ENCODE results near the gene PPP1CC. TPM values are rescaled to one million over a fixed set of nuclear protein-coding genes. Genes with fewer than 3 reads are reported as not detected.
"Not testable (repeated sequence)": the region's sequence is repeated elsewhere in the genome, so short reads cannot be mapped to it uniquely, and the experiment has no call there.

PPP1CC gene
- total RNA-seq, 2 experiments from 2014 or later, result 221 to 230 TPM

- POLR2A ChIA-PET, result interaction anchor here (0.6 to 1.3 kb wide), 3 partner anchors 9 to 433 kb away, joined by 3 to 5 read pairs (median 3); partner anchors contain the start of gene PPP1CC
- no peak overlapping the region for H3K4me3 Mint-ChIP-seq
Measured at GRCh38 chr12:110733089-110733715, 9.5 kb downstream of the PPP1CC start.

GRCh38 chr12:110732572-110732971 lies 10.1 kb downstream of the PPP1CC start:
- CTCF ChIA-PET, result no interaction called here
- peaks cover 86% of the 10 kb centered on the region for H3K4me1 Mint-ChIP-seq
- no peak for DNase-seq
- no peaks in the 10 kb centered on the region for H3K27me3 Mint-ChIP-seq
- POLR2A ChIA-PET, result interaction anchor here (1.3 kb wide), 1 partner anchor 11 kb away, joined by 5 read pairs; no protein-coding TSS in a partner anchor
- no peaks in the 10 kb centered on the region for H3K9me3 Mint-ChIP-seq
- H3K36me3 Mint-ChIP-seq (ENCODE audit: low read depth), result peaks cover 74% of the 10 kb centered on the region
- peak overlapping the region; percentile 21 for H3K27ac Mint-ChIP-seq
- no peak overlapping the region for H3K4me3 Mint-ChIP-seq

More at GRCh38 chr12:110733089-110733715, 9.5 kb downstream of the PPP1CC start:
- no peaks in the 10 kb centered on the region for H3K9me3 Mint-ChIP-seq
- CTCF ChIA-PET, result no interaction called here
- peaks cover 74% of the 10 kb centered on the region for H3K36me3 Mint-ChIP-seq (ENCODE audit: low read depth)
- H3K4me1 Mint-ChIP-seq, result peaks cover 87% of the 10 kb centered on the region
- no peak for DNase-seq
- peak overlapping the region; percentile 51 for H3K27ac Mint-ChIP-seq
- H3K27me3 Mint-ChIP-seq, result no peaks in the 10 kb centered on the region

GRCh38 chr12:110731479-110731878 lies 11.2 kb downstream of the PPP1CC start:
- Mint-ChIP-seq H3K36me3 (ENCODE audit: low read depth) (peaks cover 77% of the 10 kb centered on the region), H3K27me3 (no peaks in the 10 kb centered on the region), H3K9me3 (no peaks in the 10 kb centered on the region), H3K27ac (peak overlapping the region; percentile 70), H3K4me3 (no peak overlapping the region), H3K4me1 (peaks cover 86% of the 10 kb centered on the region)
- ChIA-PET CTCF (interaction anchor here (0.6 to 2.3 kb wide), 3 partner anchors 9 to 281 kb away, joined by 3 to 12 read pairs (median 3); partner anchors contain the start of gene ARPC3), POLR2A (interaction anchor here (1.4 to 2.4 kb wide), 6 partner anchors 8 to 263 kb away, joined by 3 to 28 read pairs (median 4); partner anchors contain the start of genes FAM216A, GPN3 and PPP1CC)
- no peak for DNase-seq

- H3K4me3 Mint-ChIP-seq, result no peak overlapping the region
- POLR2A ChIA-PET, result interaction anchor here (1.3 to 3.9 kb wide), 4 partner anchors 8 to 114 kb away, joined by 3 to 46 read pairs (median 4); partner anchors contain the start of genes HVCN1, PPP1CC and TCTN1
- H3K36me3 Mint-ChIP-seq (ENCODE audit: low read depth), result peaks cover 77% of the 10 kb centered on the region
- peak overlapping the region; percentile 72 for H3K27ac Mint-ChIP-seq
- peaks cover 76% of the 10 kb centered on the region for H3K4me1 Mint-ChIP-seq
- H3K9me3 Mint-ChIP-seq, result no peaks in the 10 kb centered on the region
- H3K27me3 Mint-ChIP-seq, result no peaks in the 10 kb centered on the region
- no peak for DNase-seq
- CTCF ChIA-PET, result interaction anchor here (0.9 to 2.1 kb wide), 2 partner anchors 11 to 626 kb away, joined by 3 to 7 read pairs; no protein-coding TSS in a partner anchor
Measured at GRCh38 chr12:110728628-110729027, 14.1 kb downstream of the PPP1CC start.

GRCh38 chr12:110726708-110727369 lies 15.9 kb downstream of the PPP1CC start:
- H3K9me3 Mint-ChIP-seq, result no peaks in the 10 kb centered on the region
- CTCF ChIA-PET, result interaction anchor here (0.6 to 0.8 kb wide), 2 partner anchors 14 to 108 kb away, joined by 3 to 4 read pairs; no protein-coding TSS in a partner anchor
- DNase-seq, result no peak
- no peaks in the 10 kb centered on the region for H3K27me3 Mint-ChIP-seq
- peaks cover 62% of the 10 kb centered on the region for H3K4me1 Mint-ChIP-seq
- no peak overlapping the region for H3K4me3 Mint-ChIP-seq
- H3K27ac Mint-ChIP-seq, result peak overlapping the region; percentile 81
- H3K36me3 Mint-ChIP-seq (ENCODE audit: low read depth), result peaks cover 80% of the 10 kb centered on the region
- POLR2A ChIA-PET, result interaction anchor here (1.0 to 3.9 kb wide), 5 partner anchors 10 to 37 kb away, joined by 3 to 46 read pairs (median 6); partner anchors contain the start of genes HVCN1 and PPP1CC

- Mint-ChIP-seq H3K4me3 (no peak overlapping the region), H3K36me3 (ENCODE audit: low read depth) (peaks cover 80% of the 10 kb centered on the region), H3K4me1 (peaks cover 54% of the 10 kb centered on the region), H3K27me3 (no peaks in the 10 kb centered on the region), H3K27ac (peak overlapping the region; percentile 41), H3K9me3 (no peaks in the 10 kb centered on the region)
- no peak for DNase-seq
- ChIA-PET POLR2A (interaction anchor here (1.7 to 3.9 kb wide), 2 partner anchors 10 to 14 kb away, joined by 7 to 46 read pairs; partner anchors contain the start of gene PPP1CC), CTCF (no interaction called here)
Measured at GRCh38 chr12:110726028-110726427, 16.7 kb downstream of the PPP1CC start.

- no peak overlapping the region for H3K4me3 Mint-ChIP-seq
- peaks cover 82% of the 10 kb centered on the region for H3K36me3 Mint-ChIP-seq (ENCODE audit: low read depth)
- H3K27ac Mint-ChIP-seq, result no peak overlapping the region
- peaks cover 47% of the 10 kb centered on the region for H3K4me1 Mint-ChIP-seq
- ChIA-PET POLR2A (no interaction called here), CTCF (no interaction called here)
- H3K27me3 Mint-ChIP-seq, result no peaks in the 10 kb centered on the region
- H3K9me3 Mint-ChIP-seq, result no peaks in the 10 kb centered on the region
- DNase-seq, result no peak
Measured at GRCh38 chr12:110725267-110725666, 17.4 kb downstream of the PPP1CC start.

- CTCF ChIA-PET, H3K27me3 Mint-ChIP-seq: not testable (repeated sequence)
Measured at GRCh38 chr12:110722892-110723291, 19.8 kb downstream of the PPP1CC start.

GRCh38 chr12:110721570-110721969 lies 21.1 kb downstream of the PPP1CC start:
- CTCF ChIA-PET, result no interaction called here
- peaks cover 25% of the 10 kb centered on the region for H3K4me1 Mint-ChIP-seq
- no peaks in the 10 kb centered on the region for H3K9me3 Mint-ChIP-seq
- no peaks in the 10 kb centered on the region for H3K27me3 Mint-ChIP-seq
- POLR2A ChIA-PET, result no interaction called here
- no peak overlapping the region for H3K4me3 Mint-ChIP-seq
- H3K27ac Mint-ChIP-seq, result no peak overlapping the region
- no peak for DNase-seq
- H3K36me3 Mint-ChIP-seq (ENCODE audit: low read depth), result peaks cover 90% of the 10 kb centered on the region

More at GRCh38 chr12:110722892-110723291, 19.8 kb downstream of the PPP1CC start:
- H3K4me3 Mint-ChIP-seq, H3K27ac Mint-ChIP-seq, H3K9me3 Mint-ChIP-seq, DNase-seq: not testable (repeated sequence)
- Mint-ChIP-seq H3K36me3 (ENCODE audit: low read depth) (peaks cover 88% of the 10 kb centered on the region), H3K4me1 (peaks cover 31% of the 10 kb centered on the region)
- POLR2A ChIA-PET, result interaction anchor here (1.0 to 1.1 kb wide), 2 partner anchors 17 to 221 kb away, joined by 3 read pairs; partner anchors contain the start of gene VPS29

GRCh38 chr12:110720516-110720915 lies 22.2 kb downstream of the PPP1CC start:
- peaks cover 84% of the 10 kb centered on the region for H3K36me3 Mint-ChIP-seq (ENCODE audit: low read depth)
- H3K4me1 Mint-ChIP-seq, result peaks cover 18% of the 10 kb centered on the region
- ChIA-PET POLR2A (interaction anchor here (1.0 kb wide), 1 partner anchor 11 kb away, joined by 4 read pairs; no protein-coding TSS in a partner anchor), CTCF (interaction anchor here (0.6 to 0.7 kb wide), 2 partner anchors 12 to 16 kb away, joined by 4 read pairs; no protein-coding TSS in a partner anchor)
- DNase-seq, result no peak
- no peak overlapping the region for H3K27ac Mint-ChIP-seq
- no peaks in the 10 kb centered on the region for H3K9me3 Mint-ChIP-seq
- H3K27me3 Mint-ChIP-seq, result no peaks in the 10 kb centered on the region
- H3K4me3 Mint-ChIP-seq, result no peak overlapping the region

GRCh38 chr12:110718222-110718908 lies 24.3 kb downstream of the PPP1CC start:
- Mint-ChIP-seq H3K9me3 (no peaks in the 10 kb centered on the region), H3K27me3 (no peaks in the 10 kb centered on the region), H3K27ac (no peak overlapping the region), H3K4me1 (peaks cover 10% of the 10 kb centered on the region), H3K36me3 (ENCODE audit: low read depth) (peaks cover 65% of the 10 kb centered on the region), H3K4me3 (no peak overlapping the region)
- no peak for DNase-seq
- ChIA-PET POLR2A (interaction anchor here (0.8 kb wide), 1 partner anchor 22 kb away, joined by 3 read pairs; no protein-coding TSS in a partner anchor), CTCF (no interaction called here)

- Mint-ChIP-seq H3K9me3 (no peaks in the 10 kb centered on the region), H3K4me3 (no peak overlapping the region), H3K36me3 (ENCODE audit: low read depth) (peaks cover 54% of the 10 kb centered on the region), H3K4me1 (peaks cover 6% of the 10 kb centered on the region), H3K27ac (no peak overlapping the region), H3K27me3 (no peaks in the 10 kb centered on the region)
- ChIA-PET CTCF (no interaction called here), POLR2A (interaction anchor here (0.6 to 1.7 kb wide), 3 partner anchors 10 to 219 kb away, joined by 4 to 6 read pairs (median 5); no protein-coding TSS in a partner anchor)
- no peak for DNase-seq
Measured at GRCh38 chr12:110717037-110717436, 25.7 kb downstream of the PPP1CC start.
